K562 (cell line): ENCODE results near the gene ABHD8. TPM values are rescaled to one million over a fixed set of nuclear protein-coding genes. Genes with fewer than 3 reads are reported as not detected.

Source experiments
- CBX1 ChIP-seq: sonication (generic); IDR thresholded peaks from 2 replicates; pipeline ENCODE4 v1.6.1; 2016; ENCODE audit warnings: antibody characterized with exemption, low read depth, mild to moderate bottlenecking
- CBX8 ChIP-seq: fragments of 200-600 bp; sonication (generic); IDR thresholded peaks from 2 replicates; pipeline ENCODE4 v1.6.1; 2012; ENCODE audit warnings: borderline replicate concordance, mixed run types, low read depth, mild to moderate bottlenecking, moderate library complexity, mixed read lengths, low read length, control low read depth, inconsistent platforms; ENCODE audit not compliant: poor library complexity, severe bottlenecking; ENCODE audit errors: extremely low read depth
- GABPB2 ChIP-seq: fragments of 250-450 bp; sonication (Bioruptor Pico); conservative IDR thresholded peaks from 2 replicates; pipeline ENCODE4 v1.5.1; 2021; ENCODE audit warnings: mild to moderate bottlenecking
- PHF21A ChIP-seq: fragments of 450-650 bp; IDR thresholded peaks from 2 replicates; pipeline ENCODE4 v1.6.1; 2017; ENCODE audit warnings: low read depth, borderline replicate concordance
- RAD51 ChIP-seq: fragments of 450-650 bp; IDR thresholded peaks from 2 replicates; pipeline ENCODE4 v1.7.1; 2016; ENCODE audit warnings: low read depth, mild to moderate bottlenecking, borderline replicate concordance
- SAP30 ChIP-seq: fragments of 200-600 bp; sonication (generic); IDR thresholded peaks from 2 replicates; pipeline ENCODE4 v1.6.1; 2012; ENCODE audit warnings: borderline replicate concordance, low read depth, mild to moderate bottlenecking, moderate library complexity, low read length, control low read depth, inconsistent platforms; ENCODE audit not compliant: insufficient read depth, poor library complexity, severe bottlenecking
- SIN3B ChIP-seq: fragments of 450-650 bp; IDR thresholded peaks from 2 replicates; pipeline ENCODE4 v1.6.1; 2017; ENCODE audit warnings: low read depth, mild to moderate bottlenecking, moderate library complexity
- SLC30A9 ChIP-seq: fragments of 250-450 bp; sonication (Bioruptor Pico); IDR thresholded peaks from 2 replicates; pipeline ENCODE4 v1.8.0; 2022; ENCODE audit warnings: mild to moderate bottlenecking, moderate library complexity
- SRSF3 ChIP-seq: fragments of 200-400 bp; formaldehyde crosslinking; IDR thresholded peaks from 2 replicates; pipeline ENCODE4 v1.6.1; 2016; ENCODE audit warnings: mild to moderate bottlenecking, low read length, moderate library complexity; ENCODE audit not compliant: insufficient read depth
- TCF7 ChIP-seq: sonication (generic); IDR thresholded peaks from 2 replicates; pipeline ENCODE4 v1.6.1; 2016; ENCODE audit warnings: antibody characterized with exemption, borderline replicate concordance
- ZNF707 ChIP-seq: fragments of 250-450 bp; sonication (Bioruptor Pico); conservative IDR thresholded peaks from 2 replicates; pipeline ENCODE4 v1.8.0; 2022; ENCODE audit warnings: inconsistent platforms, mild to moderate bottlenecking, moderate library complexity
- ZNF79 ChIP-seq: fragments of 250-450 bp; sonication (Bioruptor Pico); IDR thresholded peaks from 2 replicates; pipeline ENCODE4 v1.4.0; 2020; ENCODE audit warnings: low read depth, mild to moderate bottlenecking, moderate library complexity
- polyA plus RNA-seq, 8 experiments: library from polyadenylated mRNA; depleted of rRNA in 4 of 8; stranded (reverse) in 5 of 8; unstranded in 3 of 8; fragments of >200 nt; fragmentation: Nextera tagmentation in 2 of 8; fragmentation: Illumina TruSeq in 1 of 8; extraction: Ambion mirVana in 2 of 8; extraction: Trizol in 1 of 8; gene quantifications; 2 replicates each; pipeline versions ENCODE4 v1.2.1 to v1.2.3, GENCODE V29; 2011 to 2014; ENCODE audit warnings: inconsistent platforms in 1 of 8, missing spikeins in 1 of 8
- total RNA-seq, 7 experiments: library from RNA; depleted of rRNA in 6 of 7; stranded (reverse); fragments of >200 nt in 6 of 7; fragmentation: Illumina TruSeq in 2 of 7; extraction: Trizol in 2 of 7; gene quantifications; 2 replicates each; pipeline versions ENCODE4 v1.2.1 to v1.2.3, GENCODE V29; 2011 to 2021; ENCODE audit warnings: low replicate concordance in 1 of 7
- TF ChIP-seq, protein P1 (sequence below): fragments of 450-650 bp; IDR thresholded peaks from 2 replicates; pipeline ENCODE4 v1.6.1; 2017; ENCODE audit warnings: antibody characterized with exemption, mild to moderate bottlenecking
- TF ChIP-seq, protein P2 (sequence below): fragments of 450-650 bp; formaldehyde crosslinking; IDR thresholded peaks from 2 replicates; pipeline ENCODE4 v1.4.0; 2020; ENCODE audit warnings: mild to moderate bottlenecking, mixed read lengths
- TF ChIP-seq, protein P3 (sequence below), 2 experiments: IDR thresholded peaks; 2 replicates each; pipeline ENCODE4 v1.6.1; 2011; ENCODE audit warnings: borderline replicate concordance in 1 of 2, control low read depth in 1 of 2, low read depth in 1 of 2, low read length in 1 of 2, mild to moderate bottlenecking in 1 of 2, mixed read lengths in 1 of 2, moderate library complexity in 1 of 2; ENCODE audit not compliant: insufficient read depth in 1 of 2, insufficient read length in 1 of 2, poor library complexity in 1 of 2, severe bottlenecking in 1 of 2; ENCODE audit errors: extremely low read depth in 1 of 2
- TF ChIP-seq, protein P4 (sequence below): fragments of 450-650 bp; formaldehyde crosslinking; IDR thresholded peaks from 2 replicates; pipeline ENCODE4 v1.4.0; 2020; ENCODE audit warnings: mild to moderate bottlenecking, moderate library complexity

The ABHD8 gene
- total and polyA plus RNA-seq, 9 of the 15 experiments (the other 6 are each of a cell fraction or from before 2014, with no cell fraction given) = 0.04 to 6.6 (median 2.0) TPM; not detected in 1

DNA sequence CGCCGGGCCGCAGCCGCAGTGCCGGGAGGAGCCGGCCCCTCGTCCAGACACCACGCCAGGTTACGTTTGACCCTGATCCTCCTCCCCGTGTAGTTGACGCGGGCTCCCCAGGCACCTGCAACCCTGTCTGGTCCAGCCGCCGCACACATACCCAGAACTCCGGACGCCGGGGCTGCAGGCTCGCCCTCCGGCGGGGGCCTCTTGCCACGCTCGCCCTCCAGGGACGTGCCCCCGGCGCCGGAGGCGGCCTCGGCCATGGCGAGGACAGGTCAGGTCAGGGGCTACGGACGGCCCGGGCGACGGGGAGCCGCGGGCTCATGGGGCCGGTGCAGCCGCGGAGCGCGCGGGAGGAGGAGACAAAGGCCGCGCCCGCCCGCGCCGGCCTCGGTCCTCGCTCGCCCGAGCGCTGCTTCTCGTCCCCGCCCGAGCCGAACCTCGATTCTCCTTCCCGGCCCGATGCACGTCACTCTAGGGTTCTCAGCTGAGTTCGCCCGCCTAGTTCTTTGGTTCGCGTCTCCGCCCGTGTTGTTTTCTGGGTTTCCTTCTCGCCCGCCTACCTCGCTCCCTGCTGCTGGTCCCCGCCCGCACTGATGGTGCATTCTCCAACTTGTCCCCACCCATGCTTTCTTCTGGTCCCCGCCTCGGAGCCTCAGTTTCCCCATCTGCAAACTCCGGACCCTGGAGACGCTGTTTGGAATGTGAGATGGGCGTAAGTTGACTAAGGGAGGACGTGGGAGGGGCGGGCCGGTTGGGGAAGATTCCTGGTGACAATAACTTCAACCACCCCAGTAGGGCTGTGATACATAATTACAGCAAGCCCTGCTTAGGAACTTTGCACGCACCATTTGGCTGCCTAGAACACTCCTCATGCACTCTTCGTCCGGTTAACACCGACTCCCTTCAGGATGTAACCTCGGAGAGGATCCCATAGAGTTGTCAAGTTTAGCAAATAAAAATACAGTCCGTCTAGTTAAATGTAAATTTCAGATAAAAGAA, 31.5 kb upstream of the ABHD8 start, which contains the start of gene ANO8 (continued):
- TF ChIP-seq, protein P1, sequence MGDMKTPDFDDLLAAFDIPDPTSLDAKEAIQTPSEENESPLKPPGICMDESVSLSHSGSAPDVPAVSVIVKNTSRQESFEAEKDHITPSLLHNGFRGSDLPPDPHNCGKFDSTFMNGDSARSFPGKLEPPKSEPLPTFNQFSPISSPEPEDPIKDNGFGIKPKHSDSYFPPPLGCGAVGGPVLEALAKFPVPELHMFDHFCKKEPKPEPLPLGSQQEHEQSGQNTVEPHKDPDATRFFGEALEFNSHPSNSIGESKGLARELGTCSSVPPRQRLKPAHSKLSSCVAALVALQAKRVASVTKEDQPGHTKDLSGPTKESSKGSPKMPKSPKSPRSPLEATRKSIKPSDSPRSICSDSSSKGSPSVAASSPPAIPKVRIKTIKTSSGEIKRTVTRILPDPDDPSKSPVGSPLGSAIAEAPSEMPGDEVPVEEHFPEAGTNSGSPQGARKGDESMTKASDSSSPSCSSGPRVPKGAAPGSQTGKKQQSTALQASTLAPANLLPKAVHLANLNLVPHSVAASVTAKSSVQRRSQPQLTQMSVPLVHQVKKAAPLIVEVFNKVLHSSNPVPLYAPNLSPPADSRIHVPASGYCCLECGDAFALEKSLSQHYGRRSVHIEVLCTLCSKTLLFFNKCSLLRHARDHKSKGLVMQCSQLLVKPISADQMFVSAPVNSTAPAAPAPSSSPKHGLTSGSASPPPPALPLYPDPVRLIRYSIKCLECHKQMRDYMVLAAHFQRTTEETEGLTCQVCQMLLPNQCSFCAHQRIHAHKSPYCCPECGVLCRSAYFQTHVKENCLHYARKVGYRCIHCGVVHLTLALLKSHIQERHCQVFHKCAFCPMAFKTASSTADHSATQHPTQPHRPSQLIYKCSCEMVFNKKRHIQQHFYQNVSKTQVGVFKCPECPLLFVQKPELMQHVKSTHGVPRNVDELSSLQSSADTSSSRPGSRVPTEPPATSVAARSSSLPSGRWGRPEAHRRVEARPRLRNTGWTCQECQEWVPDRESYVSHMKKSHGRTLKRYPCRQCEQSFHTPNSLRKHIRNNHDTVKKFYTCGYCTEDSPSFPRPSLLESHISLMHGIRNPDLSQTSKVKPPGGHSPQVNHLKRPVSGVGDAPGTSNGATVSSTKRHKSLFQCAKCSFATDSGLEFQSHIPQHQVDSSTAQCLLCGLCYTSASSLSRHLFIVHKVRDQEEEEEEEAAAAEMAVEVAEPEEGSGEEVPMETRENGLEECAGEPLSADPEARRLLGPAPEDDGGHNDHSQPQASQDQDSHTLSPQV = peak; percentile 85; the same call in 1 of the 2 replicates
- no peak for TF ChIP-seq GABPB2 (CRISPR knock-in tag)
- no peak for TF ChIP-seq ZNF79 (CRISPR knock-in tag)
- TF ChIP-seq RAD51 = no peak
- TF ChIP-seq, protein P2, sequence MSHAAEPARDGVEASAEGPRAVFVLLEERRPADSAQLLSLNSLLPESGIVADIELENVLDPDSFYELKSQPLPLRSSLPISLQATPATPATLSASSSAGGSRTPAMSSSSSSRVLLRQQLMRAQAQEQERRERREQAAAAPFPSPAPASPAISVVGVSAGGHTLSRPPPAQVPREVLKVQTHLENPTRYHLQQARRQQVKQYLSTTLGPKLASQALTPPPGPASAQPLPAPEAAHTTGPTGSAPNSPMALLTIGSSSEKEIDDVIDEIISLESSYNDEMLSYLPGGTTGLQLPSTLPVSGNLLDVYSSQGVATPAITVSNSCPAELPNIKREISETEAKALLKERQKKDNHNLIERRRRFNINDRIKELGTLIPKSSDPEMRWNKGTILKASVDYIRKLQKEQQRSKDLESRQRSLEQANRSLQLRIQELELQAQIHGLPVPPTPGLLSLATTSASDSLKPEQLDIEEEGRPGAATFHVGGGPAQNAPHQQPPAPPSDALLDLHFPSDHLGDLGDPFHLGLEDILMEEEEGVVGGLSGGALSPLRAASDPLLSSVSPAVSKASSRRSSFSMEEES = no peak
- 0 out of 2 replicates have a peak, but pooled peaks have one; percentile 52 for TF ChIP-seq PHF21A
- no peak; the same call in 1 of the 2 replicates for TF ChIP-seq ZNF707 (CRISPR knock-in tag)
- TF ChIP-seq SRSF3 = no peak
- TF ChIP-seq CBX8 = no peak
- no peak for TF ChIP-seq SLC30A9 (CRISPR knock-in tag)
- peak; percentile 76; the same call in 1 of the 2 replicates for TF ChIP-seq TCF7
- peak; percentile 85 for TF ChIP-seq SIN3B
- TF ChIP-seq, protein P3, sequence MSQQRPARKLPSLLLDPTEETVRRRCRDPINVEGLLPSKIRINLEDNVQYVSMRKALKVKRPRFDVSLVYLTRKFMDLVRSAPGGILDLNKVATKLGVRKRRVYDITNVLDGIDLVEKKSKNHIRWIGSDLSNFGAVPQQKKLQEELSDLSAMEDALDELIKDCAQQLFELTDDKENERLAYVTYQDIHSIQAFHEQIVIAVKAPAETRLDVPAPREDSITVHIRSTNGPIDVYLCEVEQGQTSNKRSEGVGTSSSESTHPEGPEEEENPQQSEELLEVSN (IDR thresholded peaks at IDR 0.05; ENCODE audit: borderline replicate concordance in 1 of 2, extremely low read depth in 1 of 2, insufficient read depth in 1 of 2, insufficient read length in 1 of 2, low read depth in 1 of 2, low read length in 1 of 2, poor library complexity in 1 of 2, severe bottlenecking in 1 of 2) = peak; percentile 88 to 93
- TF ChIP-seq SAP30 = peak; percentile 71
- TF ChIP-seq, protein P4, sequence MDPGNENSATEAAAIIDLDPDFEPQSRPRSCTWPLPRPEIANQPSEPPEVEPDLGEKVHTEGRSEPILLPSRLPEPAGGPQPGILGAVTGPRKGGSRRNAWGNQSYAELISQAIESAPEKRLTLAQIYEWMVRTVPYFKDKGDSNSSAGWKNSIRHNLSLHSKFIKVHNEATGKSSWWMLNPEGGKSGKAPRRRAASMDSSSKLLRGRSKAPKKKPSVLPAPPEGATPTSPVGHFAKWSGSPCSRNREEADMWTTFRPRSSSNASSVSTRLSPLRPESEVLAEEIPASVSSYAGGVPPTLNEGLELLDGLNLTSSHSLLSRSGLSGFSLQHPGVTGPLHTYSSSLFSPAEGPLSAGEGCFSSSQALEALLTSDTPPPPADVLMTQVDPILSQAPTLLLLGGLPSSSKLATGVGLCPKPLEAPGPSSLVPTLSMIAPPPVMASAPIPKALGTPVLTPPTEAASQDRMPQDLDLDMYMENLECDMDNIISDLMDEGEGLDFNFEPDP (CRISPR knock-in tag) = no peak
- TF ChIP-seq CBX1 = peak; percentile 13; the same call in 1 of the 2 replicates
